Activated CD4-positive, alpha-beta T cell treated with anti-CD3 and anti-CD28 coated beads, Interleukin-2, amount 10 ng/mL, durations not matched to agents 7 days and 5 days (primary cell): ENCODE data around the gene EXOSC10. TPM values are rescaled to one million over a fixed set of nuclear protein-coding genes. Genes with fewer than 3 reads are reported as not detected.
A peak's percentile ranks its signal among the peaks of the same experiment; 100 is the strongest.
"Not testable (repeated sequence)": the region's sequence is repeated elsewhere in the genome, so short reads cannot be mapped to it uniquely, and the experiment has no call there.

Experiments used
- CTCF ChIA-PET: fragments of 350-600 bp; sonication (Branson Sonifier 250); formaldehyde crosslinking; loops from one replicate; lab custom pipeline; 2021; ENCODE audit warnings: antibody characterized with exemption; lab: Charles Lee
- POLR2A ChIA-PET: fragments of 350-600 bp; sonication (Branson Sonifier 250); formaldehyde crosslinking; loops from one replicate; lab custom pipeline; 2021; ENCODE audit warnings: antibody characterized with exemption; lab: Charles Lee
- DNase-seq: peaks from one replicate; pipeline ENCODE4 v3.0.0-alpha.2; 2020
- H3K27ac Mint-ChIP-seq: one replicate; pipeline ENCODE4 v1.8.0; 2021; ENCODE audit warnings: mild to moderate bottlenecking, moderate library complexity, mixed read lengths
- H3K27me3 Mint-ChIP-seq: one replicate; pipeline ENCODE4 v1.8.0; 2021; ENCODE audit warnings: mixed read lengths
- H3K36me3 Mint-ChIP-seq: one replicate; pipeline ENCODE4 v1.8.0; 2021; ENCODE audit warnings: low read depth, mixed read lengths
- H3K4me1 Mint-ChIP-seq: one replicate; pipeline ENCODE4 v1.8.0; 2021; ENCODE audit warnings: mixed read lengths
- H3K4me3 Mint-ChIP-seq: one replicate; pipeline ENCODE4 v1.8.0; 2021; ENCODE audit warnings: mild to moderate bottlenecking, moderate library complexity, mixed read lengths
- H3K9me3 Mint-ChIP-seq: one replicate; pipeline ENCODE4 v1.8.0; 2021; ENCODE audit warnings: mixed read lengths
- total RNA-seq, 2 experiments: library from RNA; stranded (reverse); gene quantifications; one replicate each; pipeline ENCODE4 v1.2.3, GENCODE V29; 2021

The EXOSC10 gene
- total RNA-seq, 2 experiments from 2014 or later: 82.5 to 87.4 TPM

DNA sequence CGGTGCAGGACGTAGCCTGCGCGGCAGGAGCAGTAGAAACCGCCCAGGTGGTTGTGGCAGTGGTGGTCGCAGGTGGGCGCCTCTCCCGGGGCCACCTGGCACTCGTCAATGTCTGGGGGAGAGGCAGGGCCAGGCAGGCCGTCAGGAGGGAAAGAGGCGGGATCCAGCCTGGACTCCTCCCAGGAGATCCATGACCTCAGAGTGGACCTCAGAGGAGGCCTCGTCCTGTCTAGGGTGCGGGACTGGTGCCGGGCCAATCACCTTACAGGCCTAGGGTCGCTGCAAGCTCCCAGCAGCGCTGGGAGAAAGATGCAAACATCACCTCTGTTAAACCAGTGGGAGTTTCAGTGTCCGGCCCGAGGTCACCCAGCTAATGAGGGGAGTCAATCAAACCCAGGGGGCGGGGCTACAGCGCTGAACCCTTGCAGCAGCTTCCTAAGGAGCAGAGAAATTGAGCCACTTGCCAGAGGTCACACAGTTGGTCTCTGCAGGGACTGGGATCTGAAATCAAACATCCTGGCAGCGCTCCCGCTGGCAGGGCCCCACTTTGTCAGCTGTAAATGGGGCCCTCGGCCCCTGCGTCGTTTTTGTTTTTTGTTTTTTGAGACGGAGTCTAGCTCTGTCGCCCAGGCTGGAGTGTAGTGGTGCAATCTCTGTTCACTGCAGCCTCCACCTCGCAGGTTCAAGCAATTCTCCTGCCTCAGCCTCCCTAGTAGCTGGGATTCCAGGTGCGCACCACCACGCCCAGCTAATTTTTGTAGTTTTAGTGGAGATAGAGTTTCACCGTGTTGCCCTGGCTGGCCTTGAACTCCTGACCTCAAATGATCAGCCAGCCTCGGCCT is 54.0 kb downstream of the EXOSC10 start:
- no peak for DNase-seq

DNA sequence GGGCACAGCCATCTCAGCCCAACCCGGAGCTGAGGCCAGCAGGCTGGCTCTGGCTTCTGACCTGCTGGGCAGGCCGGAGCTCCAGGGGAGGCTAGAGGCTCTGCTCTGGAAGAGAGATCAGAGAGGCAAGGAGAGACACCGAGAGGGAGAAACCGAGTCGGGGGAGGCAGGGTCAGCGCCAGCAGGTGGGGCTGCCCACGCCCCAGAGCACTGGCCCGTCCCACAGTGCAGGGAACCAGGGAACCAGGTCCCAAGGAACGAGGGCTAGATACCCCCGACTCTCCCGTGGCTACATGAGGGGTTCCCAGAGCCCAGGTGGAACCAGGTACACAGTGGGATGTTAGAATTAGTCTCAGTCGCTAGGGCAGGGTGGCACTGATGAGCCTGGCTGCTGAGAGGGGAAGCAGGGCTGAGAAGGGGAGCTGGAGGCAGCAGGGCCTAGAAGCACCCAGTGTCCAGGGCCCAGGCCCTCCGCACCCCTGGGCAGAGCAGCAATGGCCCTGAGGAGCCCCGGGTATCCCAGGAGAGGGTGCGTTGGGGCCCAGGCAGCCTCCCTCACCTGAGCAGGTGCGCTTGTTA is 54.7 kb downstream of the EXOSC10 start:
- H3K27ac Mint-ChIP-seq: no peak overlapping the region
- ChIA-PET CTCF (interaction anchor here (1.1 kb wide), 1 partner anchor 12 kb away, joined by 3 read pairs; no protein-coding TSS in a partner anchor), POLR2A (no interaction called here)
- H3K36me3 Mint-ChIP-seq: no peaks in the 10 kb centered on the region
- H3K27me3 Mint-ChIP-seq: no peaks in the 10 kb centered on the region
- no peak overlapping the region for H3K4me3 Mint-ChIP-seq
- H3K9me3 Mint-ChIP-seq: no peaks in the 10 kb centered on the region
- no peak for DNase-seq
- H3K4me1 Mint-ChIP-seq: no peaks in the 10 kb centered on the region

More for the DNA sequence above, 54.0 kb downstream of the EXOSC10 start:
- POLR2A ChIA-PET: no interaction called here
- H3K9me3 Mint-ChIP-seq: no peaks in the 10 kb centered on the region
- H3K27me3 Mint-ChIP-seq: no peaks in the 10 kb centered on the region
- CTCF ChIA-PET: interaction anchor here (1.1 to 3.2 kb wide), 2 partner anchors 8 to 12 kb away, joined by 3 to 19 read pairs; no protein-coding TSS in a partner anchor
- H3K27ac Mint-ChIP-seq: no peak overlapping the region
- H3K4me1 Mint-ChIP-seq: no peaks in the 10 kb centered on the region
- H3K4me3 Mint-ChIP-seq: no peak overlapping the region
- H3K36me3 Mint-ChIP-seq: no peaks in the 10 kb centered on the region

DNA sequence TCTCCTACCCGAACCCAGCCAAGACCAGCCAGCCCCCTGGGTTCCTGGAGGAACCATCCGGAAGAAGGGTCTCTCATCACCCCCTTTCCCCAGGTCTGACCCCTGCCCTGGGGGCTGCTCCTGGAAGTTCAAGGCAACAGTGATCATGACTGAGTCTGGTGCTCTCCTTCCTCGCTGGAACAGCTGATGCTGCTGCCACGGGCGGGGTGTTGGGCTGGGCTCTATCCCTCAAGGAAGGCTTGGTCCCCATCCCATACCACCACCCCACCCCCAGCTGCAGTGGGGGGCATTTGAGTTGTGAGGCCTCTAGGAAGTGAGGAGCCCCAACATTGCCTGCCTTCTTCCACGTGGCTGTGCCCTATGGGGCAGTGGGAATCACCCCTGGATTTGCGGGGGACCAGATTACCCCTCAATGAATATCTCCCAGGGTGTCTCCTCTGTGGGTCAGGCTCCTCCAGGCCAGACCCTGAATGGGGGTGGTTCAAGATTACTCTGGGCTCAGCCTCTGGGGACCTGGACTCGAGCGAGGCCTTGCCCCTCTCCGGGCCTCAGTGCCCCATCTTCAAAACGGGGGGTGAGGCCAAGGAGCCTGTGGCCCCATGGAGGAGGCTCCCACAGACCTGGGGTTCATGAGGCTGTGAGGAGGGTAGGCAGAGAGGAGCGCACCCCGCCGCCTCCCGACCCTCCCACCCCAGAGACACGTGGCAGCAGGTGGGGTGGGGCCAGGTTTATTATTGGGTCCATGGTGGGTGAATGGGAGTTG is 55.4 kb downstream of the EXOSC10 start:
- ChIA-PET CTCF (interaction anchor here (0.6 kb wide), 1 partner anchor 20 kb away, joined by 4 read pairs; no protein-coding TSS in a partner anchor), POLR2A (no interaction called here)
- Mint-ChIP-seq H3K27me3 (no peaks in the 10 kb centered on the region), H3K27ac (no peak overlapping the region), H3K4me1 (no peaks in the 10 kb centered on the region), H3K9me3 (no peaks in the 10 kb centered on the region), H3K4me3 (no peak overlapping the region), H3K36me3 (no peaks in the 10 kb centered on the region)
- no peak for DNase-seq

DNA sequence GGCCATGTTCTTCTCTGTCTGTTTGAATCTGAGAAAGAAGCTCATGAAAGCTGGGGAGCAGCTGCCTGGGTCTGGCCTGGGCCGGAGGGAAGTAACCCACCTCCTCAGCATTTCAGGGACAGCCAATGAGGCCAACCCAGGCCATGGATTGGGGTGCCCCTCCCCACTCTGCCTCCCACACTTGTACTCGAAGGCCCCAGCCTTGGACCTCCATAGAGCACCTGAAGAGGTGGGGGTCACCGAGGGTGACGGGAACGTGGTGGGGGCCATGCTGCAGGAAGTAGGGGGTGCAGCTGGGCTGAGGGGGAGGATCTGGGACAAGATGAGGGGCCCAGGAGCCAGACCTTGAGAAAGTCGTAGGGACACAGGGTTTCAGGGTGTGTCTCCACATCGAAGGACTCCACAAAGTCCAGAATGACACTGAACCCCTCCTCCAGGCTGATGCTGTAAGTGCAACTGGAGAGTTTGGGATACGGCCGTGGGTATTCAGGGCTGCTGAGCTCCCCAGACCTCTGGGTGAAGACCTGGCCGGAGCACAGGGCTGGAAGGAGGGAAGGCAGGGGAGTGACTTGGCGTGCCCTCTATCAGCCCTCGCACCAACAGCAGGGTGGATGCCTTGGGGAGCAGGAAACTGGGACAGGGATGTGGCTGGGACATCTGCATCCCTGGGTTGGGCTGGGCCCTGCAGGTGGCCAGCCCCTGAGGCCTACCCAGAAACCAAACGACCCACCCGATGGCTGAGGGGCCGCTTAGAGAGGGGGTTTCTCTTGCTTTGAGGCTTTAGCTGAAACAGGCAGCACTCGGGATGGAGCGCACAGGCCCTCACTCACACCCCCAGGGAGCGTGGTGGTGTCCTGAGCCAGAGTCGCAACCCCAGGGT is 56.4 kb downstream of the EXOSC10 start:
- no peak for DNase-seq
- POLR2A ChIA-PET: no interaction called here

DNA sequence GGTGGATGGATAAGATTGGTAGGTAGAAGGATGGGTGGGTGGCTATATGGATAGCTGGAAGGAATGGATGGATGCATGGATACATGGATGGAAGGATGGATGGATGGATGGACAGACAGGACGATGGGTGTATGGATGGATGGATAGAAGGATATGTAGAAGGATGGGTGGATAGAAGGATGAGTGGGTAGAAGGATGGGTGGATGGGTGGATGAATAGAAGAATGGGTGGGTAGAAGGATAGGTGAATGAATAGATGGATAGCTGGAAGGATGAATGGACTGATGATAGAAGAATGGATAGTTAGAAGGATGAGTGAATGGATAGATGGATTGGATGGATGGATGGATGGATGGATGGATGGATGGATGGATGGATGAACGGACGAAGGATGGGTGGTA is 57.6 kb downstream of the EXOSC10 start:
- Mint-ChIP-seq H3K4me1 (peaks cover 8% of the 10 kb centered on the region), H3K9me3 (no peaks in the 10 kb centered on the region), H3K4me3 (no peak overlapping the region), H3K27me3 (peaks cover 5% of the 10 kb centered on the region), H3K27ac (no peak overlapping the region), H3K36me3 (no peaks in the 10 kb centered on the region)
- ChIA-PET POLR2A (no interaction called here), CTCF (no interaction called here)
- DNase-seq: no peak

More for the DNA sequence above, 56.4 kb downstream of the EXOSC10 start:
- Mint-ChIP-seq H3K9me3 (no peaks in the 10 kb centered on the region), H3K4me3 (no peak overlapping the region), H3K27me3 (no peaks in the 10 kb centered on the region), H3K27ac (no peak overlapping the region), H3K36me3 (no peaks in the 10 kb centered on the region), H3K4me1 (no peaks in the 10 kb centered on the region)
- CTCF ChIA-PET: no interaction called here

DNA sequence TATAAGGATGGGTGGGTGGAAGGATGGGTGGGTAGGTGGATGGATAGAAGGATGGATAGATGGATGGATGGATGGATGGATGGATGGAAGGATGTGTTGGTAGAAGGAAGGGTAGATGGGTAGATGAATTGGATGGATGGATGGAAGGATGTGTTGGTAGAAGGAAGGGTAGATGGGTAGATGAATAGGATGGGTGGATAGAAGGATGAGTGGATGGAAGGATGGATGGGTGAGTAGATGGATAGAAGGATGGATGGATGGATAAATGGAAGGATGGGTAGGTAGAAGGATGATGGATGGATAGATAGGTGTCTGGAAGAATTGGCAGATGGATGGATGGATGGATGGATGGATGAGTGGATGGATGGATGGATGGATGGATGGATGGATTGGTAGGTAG is 58.6 kb downstream of the EXOSC10 start:
- no peaks in the 10 kb centered on the region for H3K36me3 Mint-ChIP-seq
- no peaks in the 10 kb centered on the region for H3K9me3 Mint-ChIP-seq
- peaks cover 5% of the 10 kb centered on the region for H3K27me3 Mint-ChIP-seq
- ChIA-PET CTCF (no interaction called here), POLR2A (no interaction called here)
- no peak for DNase-seq
- no peak overlapping the region for H3K27ac Mint-ChIP-seq
- H3K4me3 Mint-ChIP-seq: no peak overlapping the region
- peaks cover 8% of the 10 kb centered on the region for H3K4me1 Mint-ChIP-seq

DNA sequence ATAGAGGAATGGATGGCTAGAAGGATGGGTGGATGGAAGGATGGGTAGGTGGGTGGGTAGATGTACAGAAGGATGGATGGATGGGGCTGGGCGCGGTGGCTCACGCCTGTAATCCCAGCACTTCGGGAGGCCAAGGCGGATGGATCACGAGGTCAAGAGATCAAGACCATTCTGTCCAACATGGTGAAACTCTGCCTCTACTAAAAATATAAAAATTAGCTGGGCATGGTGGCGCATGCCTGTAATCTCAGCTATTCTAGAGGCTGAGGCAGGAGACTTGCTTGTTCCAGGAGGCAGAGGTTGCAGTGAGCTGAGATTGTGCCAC is 59.6 kb downstream of the EXOSC10 start:
- H3K9me3 Mint-ChIP-seq, H3K27ac Mint-ChIP-seq, H3K27me3 Mint-ChIP-seq, H3K36me3 Mint-ChIP-seq, H3K4me1 Mint-ChIP-seq, H3K4me3 Mint-ChIP-seq, DNase-seq: not testable (repeated sequence)
- CTCF ChIA-PET: interaction anchor here (0.6 to 1.4 kb wide), 2 partner anchors 137 to 300 kb away, joined by 4 read pairs; no protein-coding TSS in a partner anchor
- POLR2A ChIA-PET: interaction anchor here (0.5 kb wide), 1 partner anchor 47 kb away, joined by 3 read pairs; no protein-coding TSS in a partner anchor

DNA sequence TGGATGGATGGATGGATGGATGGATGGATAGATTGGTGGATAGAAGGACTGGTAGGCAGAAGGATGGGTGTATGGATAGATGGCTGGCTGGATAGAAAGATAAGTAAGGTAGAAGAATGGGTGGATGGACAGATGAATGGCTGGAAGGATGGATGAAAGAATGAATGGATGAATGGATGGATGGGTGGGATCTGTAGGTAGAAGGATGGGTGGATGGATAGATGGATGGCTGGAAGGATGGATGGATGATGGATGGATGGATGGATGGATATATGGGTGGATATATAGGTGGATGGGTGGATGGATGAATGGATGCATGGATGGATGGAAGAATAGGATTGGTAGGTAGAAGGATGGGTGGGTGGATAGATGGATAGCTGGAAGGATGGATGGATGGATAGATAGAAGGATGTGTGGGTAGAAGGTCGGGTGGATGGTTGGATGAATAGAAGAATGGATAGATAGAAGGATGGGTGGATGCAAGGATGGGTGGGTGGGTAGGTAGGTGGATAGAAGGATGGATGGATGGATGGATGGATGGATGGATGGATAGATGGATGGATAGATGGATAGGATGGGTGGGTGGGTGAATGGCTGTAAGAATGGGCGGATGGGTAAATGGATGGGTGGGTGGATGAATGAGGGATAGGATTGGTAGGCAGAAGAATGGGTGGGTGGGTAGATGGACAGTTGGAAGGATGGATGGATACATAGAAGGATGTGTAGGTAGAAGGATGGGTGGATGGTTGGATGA is 60.1 kb downstream of the EXOSC10 start:
- POLR2A ChIA-PET: interaction anchor here (0.5 kb wide), 1 partner anchor 48 kb away, joined by 3 read pairs; no protein-coding TSS in a partner anchor
- no peaks in the 10 kb centered on the region for H3K36me3 Mint-ChIP-seq
- no peaks in the 10 kb centered on the region for H3K9me3 Mint-ChIP-seq
- CTCF ChIA-PET: interaction anchor here (1.4 to 2.7 kb wide), 2 partner anchors 137 to 596 kb away, joined by 4 to 17 read pairs; no protein-coding TSS in a partner anchor
- DNase-seq: no peak
- H3K27ac Mint-ChIP-seq: no peak overlapping the region
- H3K27me3 Mint-ChIP-seq: peaks cover 5% of the 10 kb centered on the region
- H3K4me3 Mint-ChIP-seq: no peak overlapping the region
- peaks cover 8% of the 10 kb centered on the region for H3K4me1 Mint-ChIP-seq

DNA sequence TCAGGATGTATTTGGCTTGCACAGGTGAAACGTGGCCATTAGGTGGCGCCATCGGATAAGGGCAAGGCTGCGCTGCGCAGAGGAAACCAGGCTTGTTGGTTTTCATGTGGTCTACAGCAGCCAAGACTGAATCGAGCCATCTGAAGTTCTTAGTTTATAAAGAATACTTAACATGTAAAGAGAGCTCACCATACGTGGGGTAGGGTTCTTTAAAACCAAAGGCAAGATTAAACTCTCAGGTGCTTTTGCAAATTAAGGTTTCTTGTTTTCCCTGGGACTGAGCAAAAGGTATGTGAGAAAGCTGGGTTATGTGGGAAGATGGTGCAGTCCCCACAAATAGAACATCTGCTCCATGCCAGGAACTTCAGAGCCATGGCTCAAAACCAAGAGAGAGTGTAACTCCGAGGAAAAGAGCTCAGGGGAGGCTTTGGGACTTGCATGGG is 61.9 kb downstream of the EXOSC10 start:
- no peaks in the 10 kb centered on the region for H3K9me3 Mint-ChIP-seq
- no peak overlapping the region for H3K4me3 Mint-ChIP-seq
- H3K4me1 Mint-ChIP-seq: peaks cover 8% of the 10 kb centered on the region
- ChIA-PET CTCF (interaction anchor here (0.6 to 3.3 kb wide), 48 partner anchors 9 to 1786 kb away, joined by 3 to 20 read pairs (median 4); partner anchors contain the start of genes AGTRAP, FBXO6, MASP2 and MTOR), POLR2A (interaction anchor here (0.6 to 1.0 kb wide), 2 partner anchors 62 to 179 kb away, joined by 3 to 5 read pairs; partner anchors contain the start of gene EXOSC10)
- H3K27ac Mint-ChIP-seq: no peak overlapping the region
- H3K36me3 Mint-ChIP-seq: no peaks in the 10 kb centered on the region
- peaks cover 5% of the 10 kb centered on the region for H3K27me3 Mint-ChIP-seq
- DNase-seq: peak; percentile 92

DNA sequence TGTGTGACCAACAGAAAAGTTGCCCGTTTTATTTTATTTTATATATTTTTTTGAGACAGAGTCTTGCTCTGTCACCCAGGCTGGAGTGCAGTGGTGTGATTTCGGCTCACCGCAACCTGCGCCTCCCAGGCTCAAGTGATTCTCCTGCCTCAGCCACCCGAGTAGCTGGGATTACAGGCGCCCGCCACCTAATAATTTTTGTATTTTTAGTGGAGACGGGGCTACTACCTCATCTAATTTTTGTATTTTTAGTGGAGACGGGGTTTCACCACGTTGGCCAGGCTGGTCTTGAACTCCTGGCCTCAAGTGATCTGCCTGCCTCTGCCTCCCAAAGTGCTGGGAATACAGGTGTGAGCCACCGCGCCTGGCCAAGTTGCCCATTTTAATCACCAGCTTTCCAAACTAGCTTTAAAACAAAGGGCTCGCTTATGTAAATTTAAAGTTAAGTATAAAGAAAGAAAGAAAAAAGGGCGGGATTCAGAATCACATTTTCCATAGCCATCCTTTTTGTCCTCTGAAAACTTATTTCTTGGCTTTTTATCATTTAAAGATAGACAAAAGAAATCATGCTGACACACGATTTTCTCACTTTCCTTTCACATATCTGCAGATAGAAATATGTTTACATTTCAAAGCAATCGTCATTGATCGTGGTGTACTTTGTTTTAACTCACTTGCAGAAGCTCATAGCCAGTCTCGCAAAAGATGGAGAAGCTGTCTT is 62.5 kb downstream of the EXOSC10 start:
- H3K27ac Mint-ChIP-seq, H3K4me1 Mint-ChIP-seq, H3K4me3 Mint-ChIP-seq, H3K27me3 Mint-ChIP-seq, H3K36me3 Mint-ChIP-seq, H3K9me3 Mint-ChIP-seq, DNase-seq: not testable (repeated sequence)
- ChIA-PET CTCF (interaction anchor here (0.6 to 3.3 kb wide), 44 partner anchors 9 to 1786 kb away, joined by 3 to 20 read pairs (median 4); partner anchors contain the start of genes AGTRAP, FBXO6, MASP2 and MTOR), POLR2A (interaction anchor here (0.6 to 1.0 kb wide), 3 partner anchors 62 to 613 kb away, joined by 3 to 5 read pairs (median 4); partner anchors contain the start of gene EXOSC10)
